Iris pigment epithelial cell (primary cell): ENCODE results near the gene HOXD9.

Experiments used
- DNase-seq: peaks from one replicate; pipeline ENCODE4 v3.0.0-alpha.2; 2011; ENCODE audit warnings: low read depth

The HOXD9 gene

DNA sequence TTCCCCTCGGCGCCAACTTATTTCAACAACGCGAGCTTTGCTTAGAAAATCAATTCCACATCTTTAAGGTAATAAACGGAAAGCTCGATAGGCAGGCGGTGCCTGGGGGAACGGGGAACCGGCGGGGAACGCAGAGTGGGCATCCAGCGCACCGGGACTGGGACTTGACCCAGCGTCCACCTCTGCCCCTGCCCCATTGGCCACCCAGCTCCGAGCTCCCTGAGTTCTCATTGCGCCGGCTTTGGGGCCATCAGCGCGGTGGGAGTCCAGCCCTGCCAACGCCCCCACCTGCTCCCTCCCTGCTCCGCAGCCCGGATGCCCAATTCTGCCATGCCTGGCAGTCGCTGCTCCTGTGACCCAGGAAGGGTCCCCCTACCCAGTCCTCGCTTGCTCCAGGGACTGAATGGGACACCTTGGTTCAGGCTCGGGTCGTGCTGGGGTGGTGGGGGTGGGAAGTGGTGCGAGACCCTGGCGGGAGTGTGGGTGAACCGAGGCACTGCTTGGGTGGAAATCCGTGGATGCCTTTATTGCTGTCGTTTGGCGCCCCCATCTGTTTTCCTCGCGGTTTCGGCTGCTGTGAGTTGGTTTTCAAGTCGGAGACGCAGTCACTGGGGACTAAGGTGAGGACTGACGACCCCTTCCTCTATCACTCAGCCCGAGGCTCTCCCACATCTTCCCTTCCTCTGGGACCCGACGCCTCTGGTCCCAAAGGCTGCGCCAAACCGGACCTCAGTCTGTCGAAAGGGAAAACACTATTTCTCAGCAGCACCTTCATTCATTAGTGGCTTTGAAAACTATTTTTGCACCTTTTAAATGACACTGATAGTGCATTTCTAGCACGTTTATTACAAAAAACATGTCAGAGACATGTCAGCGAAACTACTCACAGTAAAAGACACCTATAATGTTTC is 36.4 kb upstream of the HOXD9 start:
- peak; percentile 36 for DNase-seq

DNA sequence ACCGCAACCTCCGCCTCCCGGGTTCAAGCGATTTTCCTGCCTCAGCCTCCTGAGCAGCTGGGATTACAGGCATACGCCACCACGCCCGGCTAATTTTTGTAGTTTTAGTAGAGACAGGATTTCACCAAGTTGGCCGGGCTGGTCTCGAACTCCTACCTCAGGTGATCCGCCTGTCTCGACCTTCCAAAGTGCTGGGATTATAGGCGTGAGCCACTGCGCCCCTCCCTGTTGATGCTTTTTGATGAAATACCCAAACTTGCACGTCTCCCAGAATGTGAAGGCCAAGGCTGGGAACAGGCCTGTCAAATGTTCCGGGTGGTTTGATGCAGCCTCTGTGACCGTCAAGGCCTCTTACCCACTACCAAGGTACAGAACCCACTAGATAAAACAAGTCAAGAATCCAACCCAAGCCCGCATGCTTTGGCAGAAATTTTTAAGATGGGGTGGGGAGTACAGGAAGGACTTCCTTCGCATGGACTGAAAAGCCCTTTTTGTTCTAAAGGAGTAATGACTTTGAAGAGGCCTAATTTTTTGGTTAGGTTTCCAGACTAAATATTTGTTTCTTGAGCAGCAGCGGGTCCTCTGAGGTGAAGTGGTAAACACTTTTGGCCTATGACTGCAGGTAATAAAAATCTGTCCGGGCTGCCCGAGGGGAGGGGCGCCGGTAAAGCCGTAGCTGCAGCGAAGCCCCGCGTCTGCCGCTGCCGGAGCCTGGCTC is 35.0 kb upstream of the HOXD9 start:
- DNase-seq, result no peak

DNA sequence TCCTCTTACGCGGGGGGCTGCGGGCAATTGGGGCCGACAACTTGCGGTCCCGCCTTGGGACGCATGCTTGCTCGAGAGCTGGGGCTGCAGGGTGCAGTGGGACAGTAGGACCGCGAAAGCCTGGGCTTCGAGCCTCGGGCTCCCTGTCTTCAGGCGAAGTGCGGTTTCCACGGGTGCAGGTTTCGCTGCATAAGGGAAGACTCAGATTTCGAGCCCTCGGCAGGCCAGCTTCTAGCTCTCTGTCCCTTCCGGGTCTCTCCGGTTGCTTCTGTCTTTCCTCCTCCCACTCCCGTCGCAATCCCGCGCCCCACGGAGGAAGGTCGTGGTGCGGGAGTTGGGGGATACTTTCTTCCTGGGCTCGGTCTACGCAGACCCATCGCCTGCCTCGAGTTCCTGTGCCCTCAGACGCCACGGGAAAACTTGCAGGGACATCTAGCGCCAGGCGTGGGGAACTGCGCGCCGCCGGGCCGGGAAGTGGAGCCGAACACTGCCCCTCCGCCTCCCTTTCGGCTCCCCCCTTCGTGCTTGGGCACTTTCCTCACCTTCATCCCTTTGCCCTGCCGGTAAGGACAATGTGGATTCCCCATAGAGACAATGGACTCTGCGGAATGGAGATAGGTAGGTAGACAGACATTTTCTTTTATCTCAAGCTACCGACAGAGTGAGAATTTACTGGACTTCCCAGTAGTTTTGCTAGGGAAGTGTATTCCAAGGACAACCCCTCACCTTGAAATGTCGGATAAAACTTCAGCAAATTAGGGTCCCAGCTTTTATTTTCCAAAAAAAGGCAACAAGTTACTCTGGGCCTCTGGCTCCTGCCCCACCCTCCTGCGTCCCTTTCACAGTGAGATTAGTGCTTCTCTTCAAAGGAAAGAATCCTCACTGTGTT is 34.2 kb upstream of the HOXD9 start:
- DNase-seq, result peak; percentile 47

DNA sequence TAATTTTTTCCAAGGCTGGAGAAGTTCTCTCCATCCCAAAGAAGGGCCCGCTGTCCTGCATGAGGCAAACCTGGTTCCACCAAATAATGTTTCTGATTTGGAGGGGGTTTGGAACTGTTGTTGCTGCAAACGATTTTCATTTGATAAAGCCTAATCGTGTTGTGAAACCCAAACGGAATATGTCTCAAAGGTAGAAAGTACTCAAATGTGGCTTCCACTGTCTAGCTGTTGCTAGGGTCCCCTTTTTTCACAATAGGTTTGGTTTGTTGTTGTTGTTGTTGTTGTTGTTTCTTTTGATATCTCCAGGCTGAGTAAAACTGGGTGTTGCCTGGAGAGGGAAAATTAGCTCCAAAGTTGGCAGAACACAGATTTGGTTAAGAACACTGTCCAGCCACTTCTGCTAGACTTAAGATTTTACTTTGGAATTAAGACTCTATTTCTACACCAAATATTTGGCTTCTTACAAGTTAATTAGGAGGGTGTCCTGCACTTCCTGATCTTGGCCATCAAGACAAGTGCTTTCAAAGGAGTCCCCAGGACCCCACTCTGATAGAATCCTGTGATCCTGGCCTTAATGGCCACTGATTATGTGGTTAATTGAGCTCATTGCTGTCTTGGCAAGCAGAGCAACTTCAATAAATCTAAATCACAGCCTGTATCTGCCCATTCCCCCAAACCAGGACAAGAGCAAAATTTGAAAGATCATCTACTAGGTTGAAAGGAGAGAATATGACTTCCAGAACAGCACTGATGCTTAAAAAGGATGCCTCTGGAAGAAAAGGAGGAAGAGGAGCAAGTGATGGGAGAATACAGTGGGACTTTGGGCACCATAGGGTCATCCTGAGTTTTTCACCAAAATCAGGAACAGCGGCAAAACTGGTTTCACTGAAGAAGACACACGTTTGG is 33.3 kb upstream of the HOXD9 start:
- no peak for DNase-seq

DNA sequence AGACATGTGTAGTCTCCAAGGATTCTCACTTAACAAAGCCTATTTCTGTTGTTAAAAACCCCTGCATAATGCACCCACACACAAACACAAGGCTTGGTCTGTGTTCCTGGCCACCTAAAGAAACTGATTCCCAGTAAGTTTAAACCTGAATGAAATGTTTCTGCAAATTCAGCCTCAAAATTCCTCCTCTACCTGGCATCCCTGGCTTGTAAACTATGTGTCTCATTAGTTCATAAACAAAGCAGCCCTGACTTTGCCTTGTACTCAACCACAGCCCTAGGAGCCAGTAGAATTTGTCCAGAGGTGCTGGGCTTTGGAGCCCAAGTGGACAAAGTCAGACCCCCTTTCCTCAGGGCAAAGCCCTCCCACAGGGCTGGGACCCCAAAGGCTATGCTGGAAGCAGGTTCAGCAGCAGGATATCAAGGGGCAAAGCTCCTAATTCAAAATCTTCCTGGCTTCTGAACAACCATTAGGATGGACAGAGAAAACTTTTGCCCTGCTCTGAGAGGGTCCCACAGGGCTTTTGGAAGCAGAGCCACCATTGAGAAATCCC is 32.6 kb upstream of the HOXD9 start:
- DNase-seq, result no peak

DNA sequence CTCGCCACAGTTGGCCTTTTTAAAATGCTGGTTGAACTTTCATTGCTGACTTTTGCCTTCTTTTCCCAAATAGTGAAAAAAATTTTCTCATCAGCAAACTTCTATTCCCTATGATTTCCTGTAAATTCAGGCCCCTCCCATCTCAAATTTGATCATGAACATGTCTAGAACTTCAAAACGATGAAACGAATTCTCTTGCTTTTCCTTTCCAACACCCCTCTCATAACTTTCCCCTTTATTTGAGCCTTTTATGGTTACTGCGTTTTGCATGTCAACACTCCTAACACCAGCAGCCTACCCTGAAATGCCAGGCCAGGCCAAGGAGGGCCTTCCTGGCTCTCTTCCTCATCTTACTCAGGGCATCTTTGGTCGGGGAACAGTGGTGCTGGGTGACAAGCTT is 31.7 kb upstream of the HOXD9 start:
- no peak for DNase-seq

DNA sequence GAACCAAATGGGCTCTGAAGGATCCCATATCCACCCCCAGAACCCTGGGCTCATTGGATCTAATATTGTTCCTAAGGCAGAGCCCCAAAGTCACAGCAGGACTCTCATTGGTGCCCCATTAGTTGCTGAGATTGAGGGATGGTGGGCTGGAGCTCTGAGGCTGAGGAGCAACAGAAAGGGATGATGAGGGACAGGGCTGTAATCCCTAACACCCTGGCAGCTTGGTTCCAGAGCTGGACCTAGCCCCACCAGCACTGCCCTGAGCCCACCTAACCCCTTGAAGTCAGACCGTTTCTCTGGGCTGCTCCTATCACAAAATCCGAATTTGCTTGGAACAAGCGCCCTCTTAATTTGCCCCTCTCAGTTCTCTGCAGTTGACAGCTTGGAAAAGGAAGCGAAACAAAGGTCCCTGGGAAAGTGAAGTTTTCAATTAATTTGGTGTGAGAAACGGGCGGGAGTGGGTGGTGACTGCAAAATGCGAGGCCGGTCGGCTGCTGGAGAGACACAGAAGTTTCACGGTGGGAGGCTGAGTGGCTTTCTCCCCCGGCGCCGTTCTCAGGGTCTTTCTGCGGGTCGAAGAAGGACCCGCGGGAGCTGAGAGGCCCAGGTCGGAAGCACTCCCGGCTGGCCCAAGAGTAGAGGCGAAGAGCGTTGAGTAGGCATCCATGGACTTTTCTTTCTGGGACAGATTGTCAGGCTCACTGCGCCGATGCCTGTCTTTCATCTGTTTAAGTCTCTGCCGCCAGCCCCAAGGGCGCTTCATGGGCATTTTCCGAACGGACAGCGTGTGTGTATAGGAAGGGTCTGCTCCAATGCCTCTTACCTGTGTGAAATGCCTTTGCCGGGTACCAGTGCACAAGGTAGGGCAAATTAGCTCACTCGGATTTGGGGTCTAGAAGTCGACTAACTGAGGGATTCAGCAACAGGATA is 30.9 kb upstream of the HOXD9 start:
- no peak for DNase-seq

DNA sequence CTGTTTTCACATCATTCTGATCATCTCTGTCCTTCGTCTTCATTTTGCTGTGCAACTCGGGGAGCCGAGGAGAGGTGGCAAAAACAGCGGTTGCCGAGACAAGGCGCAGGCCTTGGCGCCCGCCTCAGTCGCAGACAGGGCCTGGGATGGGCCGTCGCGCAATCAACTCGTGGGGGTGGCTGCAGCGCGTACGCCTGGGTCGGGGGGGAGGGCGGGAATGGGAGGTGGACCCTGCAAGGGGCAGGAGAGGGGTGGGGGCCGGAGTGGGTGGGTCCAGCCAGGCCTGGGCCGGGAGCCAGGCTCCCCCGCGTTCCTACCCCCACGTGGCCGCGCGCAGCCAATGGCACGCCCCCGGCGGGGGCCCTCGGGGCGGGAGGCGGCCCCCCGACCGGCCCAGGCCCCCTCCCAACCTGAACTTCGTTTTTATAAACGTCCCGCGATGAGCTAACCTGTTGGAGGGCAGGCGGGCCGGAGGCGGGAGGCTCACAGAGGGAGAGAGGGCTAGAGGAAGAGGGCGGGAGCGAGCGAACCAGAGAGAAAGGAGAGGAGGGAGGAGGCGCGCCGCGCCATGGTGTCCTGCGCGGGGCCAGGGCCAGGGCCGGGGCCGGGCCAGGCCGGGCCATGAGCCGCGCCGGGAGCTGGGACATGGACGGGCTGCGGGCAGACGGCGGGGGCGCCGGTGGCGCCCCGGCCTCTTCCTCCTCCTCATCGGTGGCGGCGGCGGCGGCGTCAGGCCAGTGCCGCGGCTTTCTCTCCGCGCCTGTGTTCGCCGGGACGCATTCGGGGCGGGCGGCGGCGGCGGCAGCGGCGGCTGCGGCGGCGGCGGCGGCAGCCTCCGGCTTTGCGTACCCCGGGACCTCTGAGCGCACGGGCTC is 30.0 kb upstream of the HOXD9 start, which contains the start of gene HOXD13:
TSS of gene HOXD13 (plus strand) at position 452 of the 875 bp plus-strand sequence. CDS start at position 622, 170 bp downstream.
- DNase-seq, result no peak

DNA sequence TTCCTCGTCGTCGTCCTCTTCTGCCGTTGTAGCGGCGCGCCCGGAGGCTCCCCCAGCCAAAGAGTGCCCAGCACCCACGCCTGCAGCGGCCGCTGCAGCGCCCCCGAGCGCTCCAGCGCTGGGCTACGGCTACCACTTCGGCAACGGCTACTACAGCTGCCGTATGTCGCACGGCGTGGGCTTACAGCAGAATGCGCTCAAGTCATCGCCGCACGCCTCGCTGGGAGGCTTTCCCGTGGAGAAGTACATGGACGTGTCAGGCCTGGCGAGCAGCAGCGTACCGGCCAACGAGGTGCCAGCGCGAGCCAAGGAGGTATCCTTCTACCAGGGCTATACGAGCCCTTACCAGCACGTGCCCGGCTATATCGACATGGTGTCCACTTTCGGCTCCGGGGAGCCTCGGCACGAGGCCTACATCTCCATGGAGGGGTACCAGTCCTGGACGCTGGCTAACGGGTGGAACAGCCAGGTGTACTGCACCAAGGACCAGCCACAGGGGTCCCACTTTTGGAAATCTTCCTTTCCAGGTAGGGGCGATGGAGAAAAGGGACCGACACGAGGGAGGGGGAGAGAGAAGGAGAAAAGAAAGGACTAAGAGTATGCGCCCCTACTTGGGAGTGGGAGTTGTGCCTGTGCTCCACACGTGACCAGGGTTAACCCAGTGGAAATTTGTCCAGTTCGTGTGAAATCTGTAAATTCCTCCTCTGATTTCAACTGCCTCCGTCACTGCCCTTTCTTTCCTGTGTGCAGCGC is 29.2 kb upstream of the HOXD9 start:
- DNase-seq, result no peak

DNA sequence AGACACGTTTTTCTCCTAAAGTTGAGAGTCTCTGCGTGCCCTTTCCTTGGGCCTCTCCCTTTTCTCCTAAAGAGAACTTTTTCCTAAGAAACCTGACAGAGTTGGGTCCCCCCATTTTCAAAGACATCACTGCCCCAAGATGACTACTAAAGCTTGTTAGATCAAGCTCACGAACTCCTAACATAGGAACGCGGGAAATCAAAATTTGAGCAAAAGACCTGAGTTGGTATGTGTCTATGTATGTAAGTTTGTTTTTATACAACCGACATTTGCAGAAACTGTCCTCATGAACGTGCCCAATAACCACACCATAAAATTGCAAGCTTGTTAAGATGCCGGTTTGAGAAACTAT is 28.6 kb upstream of the HOXD9 start:
- no peak for DNase-seq

DNA sequence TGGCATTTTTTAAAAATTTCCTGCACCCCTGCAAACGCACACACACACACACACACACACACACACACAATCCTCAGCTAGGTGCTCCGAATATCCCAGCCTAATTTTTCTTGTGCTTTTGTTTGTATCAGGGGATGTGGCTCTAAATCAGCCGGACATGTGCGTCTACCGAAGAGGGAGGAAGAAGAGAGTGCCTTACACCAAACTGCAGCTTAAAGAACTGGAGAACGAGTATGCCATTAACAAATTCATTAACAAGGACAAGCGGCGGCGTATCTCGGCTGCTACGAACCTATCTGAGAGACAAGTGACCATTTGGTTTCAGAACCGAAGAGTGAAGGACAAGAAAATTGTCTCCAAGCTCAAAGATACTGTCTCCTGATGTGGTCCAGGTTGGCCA is 28.2 kb upstream of the HOXD9 start:
- DNase-seq, result no peak

DNA sequence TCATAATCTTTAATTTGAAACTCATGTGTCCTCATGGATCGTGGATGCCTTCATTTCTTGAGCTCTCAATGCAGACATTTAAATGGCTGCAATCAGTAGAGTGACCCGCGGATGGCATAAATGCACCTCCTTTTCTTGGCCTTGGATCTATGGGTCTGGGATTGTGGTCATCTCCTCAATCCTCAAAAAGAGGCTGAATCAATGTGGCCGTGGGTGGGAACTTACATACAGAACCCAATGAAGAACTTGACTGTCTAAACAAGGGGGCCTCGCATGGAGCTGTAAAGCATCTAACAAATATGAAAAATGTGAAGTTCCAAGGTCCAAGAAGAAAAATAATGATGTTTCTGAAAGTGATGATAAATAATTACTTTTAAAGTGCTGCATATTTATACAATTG is 27.1 kb upstream of the HOXD9 start:
- no peak for DNase-seq

DNA sequence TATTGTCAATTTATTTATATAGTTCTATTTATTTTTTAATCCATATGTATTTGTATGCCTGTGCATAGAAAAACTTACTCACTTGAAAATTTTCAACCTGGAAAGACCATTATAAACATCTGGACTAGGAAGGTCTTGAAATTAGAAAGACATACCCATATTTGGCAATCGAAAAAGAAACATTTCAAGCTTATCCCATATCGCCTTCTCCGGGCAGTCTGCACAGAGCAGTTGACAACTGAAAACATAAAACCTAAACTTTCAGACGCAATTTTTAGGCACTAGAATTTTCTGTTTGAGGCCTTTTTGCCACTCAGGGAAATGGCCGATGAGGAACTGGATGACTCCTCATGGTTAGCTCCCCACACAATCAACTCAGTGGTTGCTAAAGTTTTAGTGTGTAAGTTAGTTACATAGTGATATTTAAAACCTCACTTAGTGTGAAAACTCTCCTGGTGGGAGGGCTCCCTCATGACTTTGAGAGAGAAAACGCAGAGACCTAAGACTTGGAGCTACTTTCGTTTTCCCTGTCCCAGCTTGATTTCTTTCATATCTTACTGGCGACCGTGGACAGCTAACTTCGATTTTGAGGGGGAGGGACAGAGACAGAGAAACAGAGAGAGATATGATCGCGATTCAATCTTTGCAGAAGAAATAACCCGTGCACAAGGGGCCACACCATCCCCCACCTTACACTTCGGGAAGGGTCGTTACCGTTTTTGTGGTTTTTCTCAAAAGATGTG is 26.1 kb upstream of the HOXD9 start:
- no peak for DNase-seq

DNA sequence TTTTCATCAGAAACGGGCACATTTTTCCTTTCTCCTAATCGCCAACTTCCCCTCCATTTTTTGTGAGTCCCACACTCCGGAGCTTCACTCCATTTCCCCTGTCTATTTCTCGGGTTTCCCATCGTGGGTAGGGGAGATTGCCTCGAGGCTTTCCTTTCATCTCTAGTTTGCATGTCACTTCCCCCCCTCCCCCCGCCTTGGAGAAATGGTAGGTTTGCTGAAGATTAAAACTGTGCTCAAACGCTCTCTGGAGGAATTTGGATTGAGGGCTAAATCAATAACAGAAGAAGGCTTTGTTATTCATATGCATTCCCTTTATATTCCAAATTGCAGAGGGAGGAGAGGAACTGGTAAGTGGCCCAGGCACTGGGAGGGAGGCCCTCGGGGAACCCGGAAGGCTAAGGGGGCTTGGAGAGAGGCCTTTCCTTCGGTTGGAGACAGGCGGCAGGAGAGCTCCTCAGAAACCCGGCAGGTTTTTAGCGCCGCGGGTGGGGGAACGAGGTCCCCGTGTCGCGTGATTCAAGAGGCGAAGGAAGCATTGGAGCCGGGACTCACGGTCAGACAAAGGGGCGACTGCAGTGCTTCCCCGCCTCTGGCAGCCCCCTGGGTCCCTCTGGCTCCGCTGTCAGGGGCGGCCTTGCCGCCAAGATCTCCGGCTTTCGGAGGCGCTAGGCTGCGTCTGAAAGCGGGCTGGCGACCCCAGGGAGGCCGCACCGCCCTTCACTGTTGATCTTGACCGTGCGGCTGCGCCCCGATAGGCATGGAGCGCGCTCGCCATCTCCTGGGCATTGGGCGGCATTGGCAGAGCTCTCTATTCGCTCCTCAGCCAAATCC is 25.3 kb upstream of the HOXD9 start:
- peak; percentile 49 for DNase-seq

DNA sequence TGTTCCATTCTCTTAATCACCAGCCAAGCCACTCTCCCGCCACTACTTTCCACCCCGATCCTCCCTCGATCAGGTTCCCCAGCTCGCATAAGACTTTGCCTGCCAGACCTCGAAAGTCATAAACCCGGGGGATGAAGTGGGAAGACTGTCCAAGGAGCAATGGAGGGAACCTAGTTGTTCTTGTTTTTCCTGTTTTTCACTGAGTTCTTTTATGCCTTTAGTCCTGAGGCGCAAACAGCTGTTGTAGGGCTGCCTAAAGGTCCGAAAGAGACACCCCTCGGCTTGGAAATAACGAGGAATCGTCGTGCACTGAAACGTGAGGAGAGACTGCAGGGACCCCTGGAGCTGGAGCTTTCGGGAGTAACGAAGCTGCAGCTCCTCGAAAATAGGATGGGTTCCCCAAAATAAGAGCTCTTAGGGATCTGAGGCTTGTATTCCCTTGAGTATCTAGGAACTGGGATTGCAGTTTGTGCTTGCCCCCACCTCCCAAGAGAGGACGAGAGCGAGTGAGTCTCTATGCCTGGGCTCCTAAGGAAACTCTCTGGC is 24.6 kb upstream of the HOXD9 start:
- no peak for DNase-seq
